Measurements from ENCODE around the gene ELFN1.

- TF ChIP-seq, protein P1, sequence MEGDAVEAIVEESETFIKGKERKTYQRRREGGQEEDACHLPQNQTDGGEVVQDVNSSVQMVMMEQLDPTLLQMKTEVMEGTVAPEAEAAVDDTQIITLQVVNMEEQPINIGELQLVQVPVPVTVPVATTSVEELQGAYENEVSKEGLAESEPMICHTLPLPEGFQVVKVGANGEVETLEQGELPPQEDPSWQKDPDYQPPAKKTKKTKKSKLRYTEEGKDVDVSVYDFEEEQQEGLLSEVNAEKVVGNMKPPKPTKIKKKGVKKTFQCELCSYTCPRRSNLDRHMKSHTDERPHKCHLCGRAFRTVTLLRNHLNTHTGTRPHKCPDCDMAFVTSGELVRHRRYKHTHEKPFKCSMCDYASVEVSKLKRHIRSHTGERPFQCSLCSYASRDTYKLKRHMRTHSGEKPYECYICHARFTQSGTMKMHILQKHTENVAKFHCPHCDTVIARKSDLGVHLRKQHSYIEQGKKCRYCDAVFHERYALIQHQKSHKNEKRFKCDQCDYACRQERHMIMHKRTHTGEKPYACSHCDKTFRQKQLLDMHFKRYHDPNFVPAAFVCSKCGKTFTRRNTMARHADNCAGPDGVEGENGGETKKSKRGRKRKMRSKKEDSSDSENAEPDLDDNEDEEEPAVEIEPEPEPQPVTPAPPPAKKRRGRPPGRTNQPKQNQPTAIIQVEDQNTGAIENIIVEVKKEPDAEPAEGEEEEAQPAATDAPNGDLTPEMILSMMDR (IDR thresholded peaks at IDR 0.05 in 2 of 3, conservative IDR thresholded peaks at IDR 0.05 in 1 of 3; ENCODE audit: control insufficient read depth in 2 of 3, extremely low read depth in 1 of 3, insufficient read depth in 1 of 3, low read depth in 3 of 3, low read length in 3 of 3) = no peak
- TF ChIP-seq GABPA (IDR thresholded peaks at IDR 0.05; ENCODE audit: low read depth) = no peak
- TF ChIP-seq MAX (IDR thresholded peaks at IDR 0.05; ENCODE audit: low read depth, low read length) = no peak
- TF ChIP-seq POLR2A (IDR thresholded peaks at IDR 0.05; ENCODE audit: low read depth, low read length) = no peak
- TF ChIP-seq EZH2 (IDR thresholded peaks at IDR 0.05; ENCODE audit: borderline replicate concordance, control insufficient read depth, low read depth, low read length) = no peak
- no peak for TF ChIP-seq CBX5 (IDR thresholded peaks at IDR 0.05; ENCODE audit: low read depth)
Measured at GRCh38 chr7:1672851-1673486, 2.9 kb downstream of the ELFN1 start.

All from GM12878 (cell line).